Measurements from ENCODE around the gene C11orf58.

C11orf58 gene

DNA sequence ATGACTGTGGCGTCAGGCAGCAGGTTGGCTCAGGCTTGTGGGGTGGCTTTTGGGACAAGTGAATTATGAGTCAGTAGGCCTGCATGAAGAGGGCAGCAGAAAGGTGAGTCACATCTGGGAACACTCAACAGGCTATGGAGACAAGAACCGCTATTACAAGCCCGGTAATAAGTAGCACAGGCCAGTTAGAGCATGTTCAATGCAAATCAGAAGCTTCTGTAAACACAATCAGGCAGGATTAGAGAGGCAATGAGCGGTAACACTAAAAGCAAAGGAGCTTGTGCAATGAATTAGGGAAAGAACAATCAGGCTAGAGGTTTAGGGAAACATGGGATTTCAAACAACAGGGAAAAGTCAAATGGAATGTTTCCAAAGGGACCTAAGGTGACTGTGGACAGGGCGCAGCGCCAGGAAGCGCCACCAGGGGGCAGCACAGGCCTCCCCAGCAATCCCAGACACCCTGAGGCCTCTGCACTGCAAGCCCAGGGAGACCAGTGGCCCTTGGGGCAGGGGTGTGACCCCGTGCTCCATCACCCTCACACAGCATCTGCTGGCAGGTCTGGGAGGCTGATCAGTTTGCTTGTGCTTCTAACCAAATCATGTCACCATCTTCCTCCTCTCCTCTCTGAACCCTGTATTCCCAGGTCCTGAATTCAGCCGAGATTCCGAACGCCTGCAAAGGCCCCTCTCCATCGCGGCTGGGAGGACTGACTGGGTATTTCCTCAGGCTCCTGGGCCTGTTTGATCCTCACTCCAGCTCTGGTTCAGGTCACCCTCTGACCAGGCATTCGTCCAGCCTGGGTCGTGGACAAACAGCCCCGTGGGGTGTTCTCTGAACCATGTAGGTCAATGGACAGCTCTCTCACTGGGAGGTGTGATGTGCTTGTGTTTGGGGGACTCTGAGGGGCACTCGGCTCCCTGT lies 50.0 kb downstream of the C11orf58 start:
- FAIRE-seq = peak; percentile 76
- peak; percentile 60 for DNase-seq (ENCODE audit: insufficient read length, low spot score)

GRCh38 chr11:16789063-16789420 lies 50.6 kb downstream of the C11orf58 start:
- no peak for FAIRE-seq
- no peak for DNase-seq (ENCODE audit: insufficient read length, low spot score)
- no peak for TF ChIP-seq PAX5 (IDR thresholded peaks at IDR 0.05; ENCODE audit: insufficient read depth, low read length, severe bottlenecking)
- TF ChIP-seq POLR2A (IDR thresholded peaks at IDR 0.05; ENCODE audit: low read depth, low read length) = no peak
- TF ChIP-seq SPI1 (IDR thresholded peaks at IDR 0.05; ENCODE audit: low read depth, low read length) = no peak
- no peak for TF ChIP-seq TAF1 (IDR thresholded peaks at IDR 0.05; ENCODE audit: low read depth, low read length)
- no peak for TF ChIP-seq POLR2AphosphoS5 (IDR thresholded peaks at IDR 0.05; ENCODE audit: low read depth, low read length)
- TF ChIP-seq POU2F2 (IDR thresholded peaks at IDR 0.05; ENCODE audit: low read depth, low read length) = no peak

More for the DNA sequence above, 50.0 kb downstream of the C11orf58 start:
- no peak for TF ChIP-seq TAF1 (IDR thresholded peaks at IDR 0.05; ENCODE audit: low read depth, low read length)
- no peak for TF ChIP-seq POLR2AphosphoS5 (IDR thresholded peaks at IDR 0.05; ENCODE audit: low read depth, low read length)
- no peak for TF ChIP-seq POLR2A (IDR thresholded peaks at IDR 0.05; ENCODE audit: low read depth, low read length)
- no peak for TF ChIP-seq POU2F2 (IDR thresholded peaks at IDR 0.05; ENCODE audit: low read depth, low read length)
- TF ChIP-seq SPI1 (IDR thresholded peaks at IDR 0.05; ENCODE audit: low read depth, low read length) = no peak
- TF ChIP-seq PAX5 (IDR thresholded peaks at IDR 0.05; ENCODE audit: insufficient read depth, low read length, severe bottlenecking) = no peak

DNA sequence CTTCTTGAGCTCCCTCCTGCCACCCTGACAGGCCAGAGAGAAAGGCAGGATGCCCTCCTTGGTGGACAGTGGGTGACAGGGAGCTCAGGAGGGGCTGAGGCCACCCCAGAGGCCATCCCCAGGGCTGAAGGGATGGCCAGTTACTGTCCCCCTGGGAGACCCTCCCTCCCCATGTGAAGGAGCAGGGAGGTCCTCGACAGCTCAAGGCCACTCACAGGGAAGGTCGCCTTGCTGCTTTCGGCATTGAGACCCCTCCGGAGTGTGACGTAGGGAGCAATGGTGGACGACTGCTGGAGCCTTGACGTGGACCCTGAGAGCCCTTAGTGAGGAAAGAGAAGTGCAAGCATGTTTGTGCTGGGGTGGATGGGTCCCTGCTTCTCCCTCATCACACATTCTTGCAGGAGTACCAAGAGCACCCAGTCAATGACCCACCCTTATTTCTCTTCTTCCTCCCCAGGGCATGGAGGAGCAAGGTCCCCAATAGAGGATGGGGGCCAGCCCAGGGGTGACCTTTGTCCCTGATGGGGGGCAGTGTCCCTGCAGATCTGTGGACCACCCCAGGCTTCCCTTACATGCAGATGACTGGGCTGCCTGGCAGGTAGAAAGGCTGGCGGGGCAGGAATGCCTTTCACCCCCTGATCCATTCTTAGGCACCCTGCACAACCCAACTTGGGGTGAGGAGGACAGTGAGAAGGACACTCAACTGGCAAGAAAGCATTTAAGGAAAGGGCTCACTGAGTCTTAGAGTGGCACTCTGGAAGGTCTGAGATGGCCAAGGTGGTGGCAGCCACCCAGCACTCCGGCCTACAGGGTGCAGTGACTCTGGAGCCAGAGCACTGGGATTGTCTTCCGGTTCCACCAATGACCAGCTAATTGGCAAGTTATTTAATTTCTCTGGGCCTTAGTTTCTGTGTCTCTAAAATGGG lies 51.4 kb downstream of the C11orf58 start:
- no peak for TF ChIP-seq PAX5 (IDR thresholded peaks at IDR 0.05; ENCODE audit: insufficient read depth, low read length, severe bottlenecking)
- no peak for DNase-seq (ENCODE audit: insufficient read length, low spot score)
- no peak for FAIRE-seq

DNA sequence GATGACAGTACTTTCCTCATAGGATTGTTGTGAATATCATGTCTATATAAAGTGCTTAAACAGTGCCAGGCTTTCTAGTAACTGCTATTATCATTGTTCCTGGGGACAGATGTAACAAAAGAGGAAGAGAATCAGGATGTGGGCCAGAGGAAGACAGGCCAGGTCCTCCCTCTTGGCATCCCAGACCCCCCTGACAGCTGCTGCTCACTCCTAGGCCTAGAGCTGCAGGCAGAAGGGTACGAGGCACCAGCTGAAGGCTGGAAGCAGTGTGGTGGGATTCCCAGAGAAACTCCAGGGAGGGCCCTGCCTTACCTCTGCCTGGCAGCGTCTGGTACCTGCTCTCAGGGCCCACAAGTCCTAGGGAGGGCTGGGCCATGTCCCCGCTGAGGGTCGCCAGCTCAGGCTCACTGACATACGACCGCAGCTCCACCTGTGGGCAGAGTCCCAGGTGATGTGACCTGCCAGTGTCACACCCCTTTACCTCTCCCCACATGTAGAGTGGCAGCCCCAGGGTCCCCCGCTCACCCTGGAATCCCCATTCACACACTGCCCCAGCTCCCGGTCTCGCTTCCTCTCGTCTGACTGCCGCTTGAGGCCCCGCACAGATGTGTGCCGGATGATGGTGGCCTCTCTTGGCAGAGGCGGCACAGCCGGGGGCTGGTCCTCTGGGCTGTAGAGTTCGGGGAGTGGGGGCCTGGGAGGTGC lies 52.2 kb downstream of the C11orf58 start:
- no peak for TF ChIP-seq PAX5 (IDR thresholded peaks at IDR 0.05; ENCODE audit: insufficient read depth, low read length, severe bottlenecking)
- TF ChIP-seq POU2F2 (IDR thresholded peaks at IDR 0.05; ENCODE audit: low read depth, low read length) = no peak
- no peak for TF ChIP-seq SPI1 (IDR thresholded peaks at IDR 0.05; ENCODE audit: low read depth, low read length)
- TF ChIP-seq TAF1 (IDR thresholded peaks at IDR 0.05; ENCODE audit: low read depth, low read length) = no peak
- TF ChIP-seq POLR2A (IDR thresholded peaks at IDR 0.05; ENCODE audit: low read depth, low read length) = no peak
- no peak for TF ChIP-seq POLR2AphosphoS5 (IDR thresholded peaks at IDR 0.05; ENCODE audit: low read depth, low read length)
- FAIRE-seq (no peak), DNase-seq (ENCODE audit: insufficient read length, low spot score) (no peak)

DNA sequence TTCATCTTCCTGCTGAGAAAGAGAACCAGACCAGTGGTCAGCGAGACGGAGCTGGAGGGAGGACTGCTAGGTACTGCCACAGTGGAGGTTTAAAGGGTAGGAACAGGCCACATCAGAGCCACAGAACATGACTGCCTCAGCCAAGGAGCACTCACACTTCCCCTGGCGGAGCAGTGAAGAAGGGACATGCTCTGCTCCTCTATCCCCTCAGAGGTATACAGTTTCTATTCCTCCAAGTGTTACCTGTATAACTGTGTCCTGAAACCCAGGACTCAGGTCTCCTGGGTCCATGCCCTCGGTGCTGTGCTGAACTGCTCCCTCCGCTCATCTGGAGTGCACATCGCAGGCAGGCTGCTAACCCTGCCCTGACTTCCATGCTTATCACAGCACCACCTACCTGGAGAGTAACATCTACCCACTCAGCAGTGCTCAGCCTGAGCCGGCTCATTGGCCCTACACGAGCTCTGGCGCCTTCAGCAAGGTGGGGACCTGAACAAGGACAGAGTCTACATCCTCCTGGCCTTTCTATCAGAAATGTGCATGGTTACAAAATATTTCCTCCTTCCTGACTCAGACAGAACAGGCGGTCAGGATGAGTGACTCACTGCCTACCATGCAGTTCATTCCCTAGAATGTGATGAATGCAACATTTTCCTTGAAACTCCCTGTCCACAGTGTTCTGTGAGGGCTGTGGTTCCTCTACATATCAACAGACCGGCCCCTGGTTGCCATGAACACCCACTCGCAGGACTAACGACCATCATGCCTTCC lies 52.9 kb downstream of the C11orf58 start:
- DNase-seq (ENCODE audit: insufficient read length, low spot score) (no peak), FAIRE-seq (no peak)
- no peak for TF ChIP-seq PAX5 (IDR thresholded peaks at IDR 0.05; ENCODE audit: insufficient read depth, low read length, severe bottlenecking)
- TF ChIP-seq POU2F2 (IDR thresholded peaks at IDR 0.05; ENCODE audit: low read depth, low read length) = no peak
- no peak for TF ChIP-seq SPI1 (IDR thresholded peaks at IDR 0.05; ENCODE audit: low read depth, low read length)

DNA sequence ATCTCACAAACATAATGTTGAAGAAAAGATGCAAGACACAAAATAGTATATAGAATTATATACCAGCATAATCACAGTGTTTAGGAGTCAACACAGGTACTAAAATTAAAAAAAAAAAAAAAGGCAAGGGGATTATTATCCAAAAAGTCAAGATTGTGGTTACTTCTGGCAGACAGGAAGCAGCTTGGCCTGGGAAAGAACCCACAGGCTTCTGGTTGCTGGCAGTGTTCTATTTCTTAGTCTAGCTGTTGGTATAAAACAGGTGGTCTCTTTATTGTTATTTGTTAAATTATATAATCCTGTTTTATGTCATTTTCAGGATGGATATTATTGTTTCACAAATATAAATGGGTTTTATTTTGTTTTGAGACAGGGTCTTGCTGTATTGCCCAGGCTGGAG lies 54.0 kb downstream of the C11orf58 start:
- TF ChIP-seq POLR2AphosphoS5 (IDR thresholded peaks at IDR 0.05; ENCODE audit: low read depth, low read length) (no peak), PAX5 (IDR thresholded peaks at IDR 0.05; ENCODE audit: insufficient read depth, low read length, severe bottlenecking) (no peak), POLR2A (IDR thresholded peaks at IDR 0.05; ENCODE audit: low read depth, low read length) (no peak), TAF1 (IDR thresholded peaks at IDR 0.05; ENCODE audit: low read depth, low read length) (no peak), SPI1 (IDR thresholded peaks at IDR 0.05; ENCODE audit: low read depth, low read length) (no peak), POU2F2 (IDR thresholded peaks at IDR 0.05; ENCODE audit: low read depth, low read length) (no peak)
- FAIRE-seq = no peak
- no peak for DNase-seq (ENCODE audit: insufficient read length, low spot score)

- no peak for FAIRE-seq
- TF ChIP-seq TAF1 (IDR thresholded peaks at IDR 0.05; ENCODE audit: low read depth, low read length) (no peak), POLR2AphosphoS5 (IDR thresholded peaks at IDR 0.05; ENCODE audit: low read depth, low read length) (no peak), POLR2A (IDR thresholded peaks at IDR 0.05; ENCODE audit: low read depth, low read length) (no peak), SPI1 (IDR thresholded peaks at IDR 0.05; ENCODE audit: low read depth, low read length) (no peak), PAX5 (IDR thresholded peaks at IDR 0.05; ENCODE audit: insufficient read depth, low read length, severe bottlenecking) (no peak), POU2F2 (IDR thresholded peaks at IDR 0.05; ENCODE audit: low read depth, low read length) (no peak)
- no peak for DNase-seq (ENCODE audit: insufficient read length, low spot score)
Measured at GRCh38 chr11:16793009-16793408, 54.6 kb downstream of the C11orf58 start.

DNA sequence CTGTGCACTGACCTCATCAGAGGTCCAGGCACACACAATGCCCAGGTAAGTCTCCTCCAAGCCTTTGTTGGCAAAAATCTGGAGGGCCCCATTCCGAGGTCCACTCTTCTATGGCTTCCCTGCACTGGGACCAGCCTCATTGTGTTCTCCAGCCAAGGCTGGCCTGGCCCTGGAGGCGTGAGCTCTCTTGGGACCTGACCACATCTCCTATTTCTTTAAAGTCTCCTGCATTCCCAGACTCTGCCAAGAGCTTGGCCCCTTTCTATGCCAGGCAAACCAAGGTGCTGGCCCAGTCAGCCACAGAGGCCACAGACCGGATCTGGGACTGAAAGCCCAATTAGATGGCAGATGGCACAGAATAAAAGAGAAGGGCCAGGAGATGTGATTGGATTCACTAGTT lies 55.1 kb downstream of the C11orf58 start:
- TF ChIP-seq POLR2AphosphoS5 (IDR thresholded peaks at IDR 0.05; ENCODE audit: low read depth, low read length) = no peak
- no peak for TF ChIP-seq POU2F2 (IDR thresholded peaks at IDR 0.05; ENCODE audit: low read depth, low read length)
- TF ChIP-seq PAX5 (IDR thresholded peaks at IDR 0.05; ENCODE audit: insufficient read depth, low read length, severe bottlenecking) = no peak
- TF ChIP-seq POLR2A (IDR thresholded peaks at IDR 0.05; ENCODE audit: low read depth, low read length) = no peak
- no peak for TF ChIP-seq TAF1 (IDR thresholded peaks at IDR 0.05; ENCODE audit: low read depth, low read length)
- TF ChIP-seq SPI1 (IDR thresholded peaks at IDR 0.05; ENCODE audit: low read depth, low read length) = no peak
- no peak for DNase-seq (ENCODE audit: insufficient read length, low spot score)
- FAIRE-seq = no peak
